ENCODE data around the gene PAX7. TPM values are rescaled to one million over a fixed set of nuclear protein-coding genes. Genes with fewer than 3 reads are reported as not detected.
A peak's percentile ranks its signal among the peaks of the same experiment; 100 is the strongest.

Gene PAX7
- total RNA-seq, 1 donor = not detected

DNA sequence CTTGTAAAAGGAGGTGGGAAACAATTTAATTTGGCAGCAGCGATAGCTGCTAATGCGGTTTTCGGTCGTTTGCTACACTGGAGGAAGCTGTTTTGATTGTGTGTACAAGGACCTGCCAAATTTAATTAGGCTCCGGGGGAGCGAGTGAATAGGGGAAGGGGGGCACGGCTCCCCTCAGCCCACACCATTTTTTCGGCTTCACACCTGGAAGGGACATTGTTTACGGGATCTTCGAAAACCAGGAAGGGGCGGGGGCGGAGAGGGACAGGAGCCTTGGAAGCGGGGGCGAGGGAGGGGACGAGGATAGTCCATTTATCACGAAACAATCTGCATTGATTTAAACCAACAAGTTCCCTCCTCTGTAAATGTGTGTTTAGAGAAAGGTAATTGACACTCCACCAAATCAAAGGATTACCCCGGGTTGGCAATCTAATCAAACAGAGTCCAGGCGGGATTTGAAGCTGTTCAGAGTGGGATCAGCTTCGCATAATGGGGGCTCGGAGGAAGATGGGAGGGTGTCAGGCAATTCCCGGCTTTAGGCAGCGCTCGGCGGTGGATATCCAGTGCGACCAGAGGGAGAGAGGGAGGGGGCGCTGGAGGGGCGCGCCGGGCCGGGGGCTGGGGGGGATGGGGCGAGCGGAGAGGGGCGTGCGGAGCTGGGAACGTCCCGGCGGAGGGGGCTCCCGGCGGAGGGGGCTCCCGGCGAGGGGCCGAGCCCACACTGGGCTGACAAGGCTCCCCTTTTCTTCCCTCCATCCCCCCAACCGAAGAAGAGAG is 9.8 kb downstream of the PAX7 start:
- Histone ChIP-seq H3K27ac (ENCODE audit: low read depth, low read length) (no peak overlapping the region), H3K9me3 (ENCODE audit: low read depth, low read length) (no peaks in the 10 kb centered on the region), H3K4me1 (ENCODE audit: insufficient read depth, low read length) (no peaks in the 10 kb centered on the region), H3K79me2 (ENCODE audit: insufficient read depth, low read length) (no peaks in the 10 kb centered on the region), H3K4me2 (ENCODE audit: insufficient read depth, low read length) (no peak overlapping the region), H3K27me3 (ENCODE audit: insufficient read depth, low read length) (peaks cover 97% of the 10 kb centered on the region), H4K20me1 (ENCODE audit: insufficient read depth, low read length) (no peaks in the 10 kb centered on the region), H2AFZ (ENCODE audit: low read length) (no peak overlapping the region), H3K4me3 (ENCODE audit: insufficient read depth, low read length) (no peak overlapping the region), H3K36me3 (ENCODE audit: insufficient read depth, low read length) (no peaks in the 10 kb centered on the region)
- TF ChIP-seq, protein P1, sequence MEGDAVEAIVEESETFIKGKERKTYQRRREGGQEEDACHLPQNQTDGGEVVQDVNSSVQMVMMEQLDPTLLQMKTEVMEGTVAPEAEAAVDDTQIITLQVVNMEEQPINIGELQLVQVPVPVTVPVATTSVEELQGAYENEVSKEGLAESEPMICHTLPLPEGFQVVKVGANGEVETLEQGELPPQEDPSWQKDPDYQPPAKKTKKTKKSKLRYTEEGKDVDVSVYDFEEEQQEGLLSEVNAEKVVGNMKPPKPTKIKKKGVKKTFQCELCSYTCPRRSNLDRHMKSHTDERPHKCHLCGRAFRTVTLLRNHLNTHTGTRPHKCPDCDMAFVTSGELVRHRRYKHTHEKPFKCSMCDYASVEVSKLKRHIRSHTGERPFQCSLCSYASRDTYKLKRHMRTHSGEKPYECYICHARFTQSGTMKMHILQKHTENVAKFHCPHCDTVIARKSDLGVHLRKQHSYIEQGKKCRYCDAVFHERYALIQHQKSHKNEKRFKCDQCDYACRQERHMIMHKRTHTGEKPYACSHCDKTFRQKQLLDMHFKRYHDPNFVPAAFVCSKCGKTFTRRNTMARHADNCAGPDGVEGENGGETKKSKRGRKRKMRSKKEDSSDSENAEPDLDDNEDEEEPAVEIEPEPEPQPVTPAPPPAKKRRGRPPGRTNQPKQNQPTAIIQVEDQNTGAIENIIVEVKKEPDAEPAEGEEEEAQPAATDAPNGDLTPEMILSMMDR (IDR thresholded peaks at IDR 0.05; ENCODE audit: extremely low read depth, low read depth, low read length) = no peak
- DNase-seq (ENCODE audit: insufficient read length, low spot score, missing footprints) = peak; percentile 82

DNA sequence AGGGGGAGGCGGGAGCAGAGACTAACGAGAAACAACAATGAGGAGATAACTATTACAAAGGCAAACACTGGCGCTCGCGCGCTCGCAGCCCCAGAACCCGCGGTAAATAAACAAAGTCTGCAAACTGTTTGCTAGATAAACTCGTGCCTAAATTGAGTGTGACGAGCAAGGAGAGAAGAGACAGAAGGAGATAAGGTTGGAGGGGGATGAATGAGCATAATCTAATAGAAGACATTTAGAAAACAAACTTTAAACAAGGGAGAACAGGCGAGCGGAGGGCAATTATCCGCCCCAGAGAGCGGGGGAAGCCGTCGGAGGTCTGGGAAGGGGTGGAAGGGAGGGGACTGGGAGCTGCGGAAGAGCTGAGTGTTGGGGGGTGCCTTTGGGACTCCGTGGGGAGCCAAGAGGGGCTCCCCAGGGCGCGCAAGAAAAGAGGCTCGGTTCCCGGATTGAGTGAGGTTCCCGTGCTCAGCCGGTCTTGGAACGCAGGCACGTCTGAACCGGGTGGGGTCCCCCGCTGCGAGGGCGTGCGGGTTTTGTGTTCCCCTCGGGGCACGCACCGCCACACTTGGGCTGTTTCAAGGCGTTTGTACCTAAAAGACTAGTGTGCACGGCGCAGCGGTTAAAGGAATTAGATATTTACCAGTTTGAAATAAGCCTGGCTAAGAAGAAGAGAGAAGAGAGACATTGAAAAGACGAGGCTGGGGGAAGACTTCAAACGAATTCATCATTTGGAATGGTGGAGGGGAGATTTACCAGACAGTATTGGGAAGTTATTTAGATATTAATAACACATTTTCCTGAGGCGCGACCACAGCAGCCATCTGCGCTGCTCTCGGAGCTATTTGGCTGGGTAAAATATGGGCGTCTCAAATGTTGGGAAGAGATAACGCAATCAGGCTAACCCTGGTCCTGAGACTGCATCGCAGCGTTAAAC is 10.6 kb downstream of the PAX7 start:
- H2AFZ ChIP-seq (ENCODE audit: low read length) = no peak overlapping the region
- H3K9me3 ChIP-seq (ENCODE audit: low read depth, low read length) = no peaks in the 10 kb centered on the region
- no peak overlapping the region for H3K27ac ChIP-seq (ENCODE audit: low read depth, low read length)
- TF ChIP-seq, protein P1 (IDR thresholded peaks at IDR 0.05; ENCODE audit: extremely low read depth, low read depth, low read length) = no peak
- H3K36me3 ChIP-seq (ENCODE audit: insufficient read depth, low read length) = no peaks in the 10 kb centered on the region
- H3K4me3 ChIP-seq (ENCODE audit: insufficient read depth, low read length) = no peak overlapping the region
- H3K4me2 ChIP-seq (ENCODE audit: insufficient read depth, low read length) = no peak overlapping the region
- H3K27me3 ChIP-seq (ENCODE audit: insufficient read depth, low read length) = peaks cover 97% of the 10 kb centered on the region
- H3K4me1 ChIP-seq (ENCODE audit: insufficient read depth, low read length) = no peaks in the 10 kb centered on the region
- peak; percentile 87 for DNase-seq (ENCODE audit: insufficient read length, low spot score, missing footprints)
- no peaks in the 10 kb centered on the region for H3K79me2 ChIP-seq (ENCODE audit: insufficient read depth, low read length)
- no peaks in the 10 kb centered on the region for H4K20me1 ChIP-seq (ENCODE audit: insufficient read depth, low read length)

DNA sequence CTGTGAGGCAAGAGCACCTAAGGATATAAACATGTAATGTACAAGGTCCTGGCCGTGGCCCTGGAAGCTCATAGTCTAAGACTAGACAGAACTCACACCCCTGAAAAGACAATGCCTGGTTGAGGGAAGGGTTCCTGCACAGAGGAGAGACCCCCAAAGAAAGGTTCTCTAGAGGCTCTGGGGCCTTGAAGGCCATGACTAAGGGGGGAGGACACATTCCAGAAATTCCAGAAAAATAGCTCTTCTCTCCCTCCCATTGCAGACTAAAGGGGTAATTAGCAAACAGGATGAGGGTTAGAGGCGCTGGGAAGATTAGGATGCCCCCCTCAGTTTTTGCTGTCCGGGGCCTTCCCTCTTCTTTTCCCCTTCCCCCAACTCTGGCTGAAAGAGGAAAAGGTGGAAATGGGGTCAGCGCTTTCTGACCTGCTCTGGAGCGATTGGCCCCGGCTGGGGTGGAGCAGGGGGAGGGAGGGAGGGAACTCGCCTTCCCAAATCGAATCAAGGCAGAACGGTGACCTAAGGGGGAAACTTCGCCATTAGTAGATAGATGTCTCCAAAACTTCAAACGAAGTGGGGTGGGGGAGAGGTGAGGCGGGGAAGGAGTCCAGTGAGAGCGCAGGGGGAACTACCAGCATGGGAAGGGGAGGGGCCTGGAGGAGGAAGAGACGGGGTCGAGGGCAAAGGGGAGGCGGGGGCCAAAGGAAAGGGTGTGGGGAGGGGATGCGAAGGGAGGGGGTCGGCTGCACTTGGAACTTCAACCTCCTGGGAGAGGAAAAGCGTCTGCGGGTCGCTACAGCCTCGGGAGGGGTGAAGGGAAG is 11.8 kb downstream of the PAX7 start:
- no peak overlapping the region for H3K27ac ChIP-seq (ENCODE audit: low read depth, low read length)
- no peaks in the 10 kb centered on the region for H3K79me2 ChIP-seq (ENCODE audit: insufficient read depth, low read length)
- no peaks in the 10 kb centered on the region for H4K20me1 ChIP-seq (ENCODE audit: insufficient read depth, low read length)
- no peaks in the 10 kb centered on the region for H3K36me3 ChIP-seq (ENCODE audit: insufficient read depth, low read length)
- no peak overlapping the region for H2AFZ ChIP-seq (ENCODE audit: low read length)
- no peaks in the 10 kb centered on the region for H3K9me3 ChIP-seq (ENCODE audit: low read depth, low read length)
- H3K27me3 ChIP-seq (ENCODE audit: insufficient read depth, low read length) = peaks cover 94% of the 10 kb centered on the region
- DNase-seq (ENCODE audit: insufficient read length, low spot score, missing footprints) = peak; percentile 80
- no peak overlapping the region for H3K4me3 ChIP-seq (ENCODE audit: insufficient read depth, low read length)
- TF ChIP-seq, protein P1 (IDR thresholded peaks at IDR 0.05; ENCODE audit: extremely low read depth, low read depth, low read length) = no peak
- H3K4me1 ChIP-seq (ENCODE audit: insufficient read depth, low read length) = no peaks in the 10 kb centered on the region
- no peak overlapping the region for H3K4me2 ChIP-seq (ENCODE audit: insufficient read depth, low read length)
